Measurements from ENCODE around the gene MRPL14. TPM values are rescaled to one million over a fixed set of nuclear protein-coding genes. Genes with fewer than 3 reads are reported as not detected.

Gene MRPL14
- total and polyA plus RNA-seq, 10 of the 15 experiments (the other 5 are each of a cell fraction or from before 2014, with no cell fraction given): 80.5 to 294 (median 122) TPM

- no peak for TF ChIP-seq BCL3 (IDR thresholded peaks at IDR 0.05; ENCODE audit: borderline replicate concordance, insufficient read depth, low read depth, low read length, poor library complexity, severe bottlenecking)
- TF ChIP-seq ZBTB40 (IDR thresholded peaks at IDR 0.05; ENCODE audit: borderline replicate concordance): no peak
- TF ChIP-seq POLR2AphosphoS5 (IDR thresholded peaks at IDR 0.05; ENCODE audit: low read length): no peak
- peak; percentile 60 for TF ChIP-seq MTA2 (IDR thresholded peaks at IDR 0.05; ENCODE audit: low read depth)
- TF ChIP-seq BCLAF1 (IDR thresholded peaks at IDR 0.05): no peak
- TF ChIP-seq MXI1 (IDR thresholded peaks at IDR 0.05; ENCODE audit: low read depth, low read length): peak; percentile 83
- no peak for TF ChIP-seq SUPT20H (IDR thresholded peaks at IDR 0.05; ENCODE audit: borderline replicate concordance, control insufficient read depth, low read depth, low read length)
- TF ChIP-seq EP300 (IDR thresholded peaks at IDR 0.05; ENCODE audit: borderline replicate concordance in 1 of 2, control insufficient read depth in 1 of 2, low read depth in 2 of 2, low read length in 2 of 2): peak; percentile 36 to 44; a peak in 1 of 4 replicates
- TF ChIP-seq PRDM15 (CRISPR knock-in tag; IDR thresholded peaks at IDR 0.05): no peak
- no peak for TF ChIP-seq ETV6 (conservative IDR thresholded peaks at IDR 0.05 in 1 of 2, IDR thresholded peaks at IDR 0.05 in 1 of 2; ENCODE audit: borderline replicate concordance in 1 of 2, low read depth in 1 of 2)
- no peak for TF ChIP-seq KAT2A (conservative IDR thresholded peaks at IDR 0.05; ENCODE audit: control insufficient read depth, low read depth, low read length)
- no peak for TF ChIP-seq BCL11A (IDR thresholded peaks at IDR 0.05; ENCODE audit: low read depth, low read length)
- no peak for TF ChIP-seq EZH2 (IDR thresholded peaks at IDR 0.05; ENCODE audit: borderline replicate concordance, control insufficient read depth, low read depth, low read length)
- no peak for TF ChIP-seq HDAC6 (IDR thresholded peaks at IDR 0.05; ENCODE audit: unreplicated experiment)
- no peak for TF ChIP-seq NFXL1 (IDR thresholded peaks at IDR 0.05; ENCODE audit: borderline replicate concordance)
- peak; percentile 92 for TF ChIP-seq SMC3 (IDR thresholded peaks at IDR 0.05; ENCODE audit: borderline replicate concordance, low read length)
Observed at GRCh38 chr6:44074439-44074812, 52.8 kb downstream of the MRPL14 start (continued).

Data from GM12878 (cell line).